ENCODE data around the gene CD37.

CD37 gene

GRCh38 chr19:49290517-49290916 is 44.7 kb upstream of the CD37 start:
- H3K36me3 ChIP-seq (ENCODE audit: control insufficient read depth, low read length) = no peaks in the 10 kb centered on the region
- no peaks in the 10 kb centered on the region for H3K4me1 ChIP-seq (ENCODE audit: control insufficient read depth, low read length)
- TF ChIP-seq, protein P1, sequence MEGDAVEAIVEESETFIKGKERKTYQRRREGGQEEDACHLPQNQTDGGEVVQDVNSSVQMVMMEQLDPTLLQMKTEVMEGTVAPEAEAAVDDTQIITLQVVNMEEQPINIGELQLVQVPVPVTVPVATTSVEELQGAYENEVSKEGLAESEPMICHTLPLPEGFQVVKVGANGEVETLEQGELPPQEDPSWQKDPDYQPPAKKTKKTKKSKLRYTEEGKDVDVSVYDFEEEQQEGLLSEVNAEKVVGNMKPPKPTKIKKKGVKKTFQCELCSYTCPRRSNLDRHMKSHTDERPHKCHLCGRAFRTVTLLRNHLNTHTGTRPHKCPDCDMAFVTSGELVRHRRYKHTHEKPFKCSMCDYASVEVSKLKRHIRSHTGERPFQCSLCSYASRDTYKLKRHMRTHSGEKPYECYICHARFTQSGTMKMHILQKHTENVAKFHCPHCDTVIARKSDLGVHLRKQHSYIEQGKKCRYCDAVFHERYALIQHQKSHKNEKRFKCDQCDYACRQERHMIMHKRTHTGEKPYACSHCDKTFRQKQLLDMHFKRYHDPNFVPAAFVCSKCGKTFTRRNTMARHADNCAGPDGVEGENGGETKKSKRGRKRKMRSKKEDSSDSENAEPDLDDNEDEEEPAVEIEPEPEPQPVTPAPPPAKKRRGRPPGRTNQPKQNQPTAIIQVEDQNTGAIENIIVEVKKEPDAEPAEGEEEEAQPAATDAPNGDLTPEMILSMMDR (IDR thresholded peaks at IDR 0.05; ENCODE audit: low read depth, low read length, poor library complexity, severe bottlenecking) = no peak
- TF ChIP-seq EZH2phosphoT487 (IDR thresholded peaks at IDR 0.05; ENCODE audit: borderline replicate concordance, low read length) = no peak
- H3K4me2 ChIP-seq (ENCODE audit: low read length) = no peak overlapping the region
- no peaks in the 10 kb centered on the region for H3F3A ChIP-seq (ENCODE audit: control insufficient read depth, insufficient read depth)
- H3K4me3 ChIP-seq (ENCODE audit: low read length) = no peak overlapping the region
- H3K27ac ChIP-seq (ENCODE audit: low read depth, low read length) = no peak overlapping the region
- no peaks in the 10 kb centered on the region for H3K79me2 ChIP-seq (ENCODE audit: control insufficient read depth, low read length)
- H3K9me3 ChIP-seq (ENCODE audit: control insufficient read depth, insufficient read depth, low read length) = peaks cover 8% of the 10 kb centered on the region; the same call in 1 of the 2 replicates
- no peaks in the 10 kb centered on the region for H3K9me2 ChIP-seq (replicated peaks; ENCODE audit: control insufficient read depth, low read length)
- H3K27me3 ChIP-seq (ENCODE audit: control insufficient read depth, low read length) = no peaks in the 10 kb centered on the region
- H4K20me1 ChIP-seq (ENCODE audit: control insufficient read depth, insufficient read depth, low read depth, low read length) = no peaks in the 10 kb centered on the region

GRCh38 chr19:49294401-49294800 is 40.8 kb upstream of the CD37 start:
- Histone ChIP-seq H3F3A (ENCODE audit: control insufficient read depth, insufficient read depth) (no peaks in the 10 kb centered on the region), H3K4me2 (ENCODE audit: low read length) (no peak overlapping the region), H3K79me2 (ENCODE audit: control insufficient read depth, low read length) (no peaks in the 10 kb centered on the region), H3K36me3 (ENCODE audit: control insufficient read depth, low read length) (no peaks in the 10 kb centered on the region), H3K9me2 (replicated peaks; ENCODE audit: control insufficient read depth, low read length) (no peaks in the 10 kb centered on the region), H4K20me1 (ENCODE audit: control insufficient read depth, insufficient read depth, low read depth, low read length) (no peaks in the 10 kb centered on the region), H3K27ac (ENCODE audit: low read depth, low read length) (no peak overlapping the region), H3K9me3 (ENCODE audit: control insufficient read depth, insufficient read depth, low read length) (no peaks in the 10 kb centered on the region), H3K4me3 (ENCODE audit: low read length) (no peak overlapping the region), H3K27me3 (ENCODE audit: control insufficient read depth, low read length) (no peaks in the 10 kb centered on the region), H3K4me1 (ENCODE audit: control insufficient read depth, low read length) (no peaks in the 10 kb centered on the region)
- TF ChIP-seq EZH2phosphoT487 (IDR thresholded peaks at IDR 0.05; ENCODE audit: borderline replicate concordance, low read length) = no peak
- TF ChIP-seq, protein P1 (IDR thresholded peaks at IDR 0.05; ENCODE audit: low read depth, low read length, poor library complexity, severe bottlenecking) = no peak

GRCh38 chr19:49295208-49295880 is 39.9 kb upstream of the CD37 start:
- H3K27ac ChIP-seq (ENCODE audit: low read depth, low read length) = no peak overlapping the region
- H3K4me1 ChIP-seq (ENCODE audit: control insufficient read depth, low read length) = no peaks in the 10 kb centered on the region
- H3K9me3 ChIP-seq (ENCODE audit: control insufficient read depth, insufficient read depth, low read length) = no peaks in the 10 kb centered on the region
- H3K36me3 ChIP-seq (ENCODE audit: control insufficient read depth, low read length) = no peaks in the 10 kb centered on the region
- no peak overlapping the region for H3K4me2 ChIP-seq (ENCODE audit: low read length)
- no peak overlapping the region for H3K4me3 ChIP-seq (ENCODE audit: low read length)
- TF ChIP-seq, protein P1 (IDR thresholded peaks at IDR 0.05; ENCODE audit: low read depth, low read length, poor library complexity, severe bottlenecking) = no peak
- TF ChIP-seq EZH2phosphoT487 (IDR thresholded peaks at IDR 0.05; ENCODE audit: borderline replicate concordance, low read length) = no peak
- H3K27me3 ChIP-seq (ENCODE audit: control insufficient read depth, low read length) = no peaks in the 10 kb centered on the region
- no peaks in the 10 kb centered on the region for H3K79me2 ChIP-seq (ENCODE audit: control insufficient read depth, low read length)
- no peaks in the 10 kb centered on the region for H3K9me2 ChIP-seq (replicated peaks; ENCODE audit: control insufficient read depth, low read length)
- no peaks in the 10 kb centered on the region for H4K20me1 ChIP-seq (ENCODE audit: control insufficient read depth, insufficient read depth, low read depth, low read length)
- H3F3A ChIP-seq (ENCODE audit: control insufficient read depth, insufficient read depth) = peaks cover 3% of the 10 kb centered on the region; the same call in 1 of the 2 replicates
